ENCODE data around the gene PNCK. TPM values are rescaled to one million over a fixed set of nuclear protein-coding genes. Genes with fewer than 3 reads are reported as not detected.
A peak's percentile ranks its signal among the peaks of the same experiment; 100 is the strongest.

PNCK gene
- total and polyA plus RNA-seq, 12 donors, result 0.42 to 6.5 (median 1.2) TPM; not detected in 2

DNA sequence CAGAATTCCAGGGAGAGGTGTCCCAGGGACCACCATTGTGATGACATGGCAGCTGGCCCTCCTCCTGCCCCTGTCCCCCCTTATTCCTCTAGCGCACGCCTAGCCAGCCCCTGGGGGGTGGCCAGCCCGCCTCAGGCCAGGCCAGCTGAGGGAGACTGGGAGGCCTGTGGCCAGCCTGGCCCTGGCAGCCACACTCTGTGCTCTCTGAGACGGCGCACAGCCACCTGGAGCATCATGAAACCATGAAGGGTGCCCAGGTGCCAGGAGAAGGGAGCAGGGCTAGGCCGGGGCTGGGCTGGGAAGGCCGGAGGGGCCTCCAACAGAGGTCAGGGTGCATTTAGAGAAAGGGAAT is 41.0 kb downstream of the PNCK start:
- no peak for DNase-seq
- Histone ChIP-seq H3K27me3 (peaks cover 1% of the 10 kb centered on the region), H3K36me3 (replicated peaks in 1 of 2) (no peaks in the 10 kb centered on the region), H3K9me3 (replicated peaks in 1 of 3) (no peaks in the 10 kb centered on the region), H3K4me3 (no peak overlapping the region), H3K4me1 (replicated peaks in 1 of 2) (no peaks in the 10 kb centered on the region), H3K27ac (no peak overlapping the region)
- 94 to 100% (median 99%) methylated on average over 2 to 7 of the region's 7 CpGs for WGBS, 4 donors
- TF ChIP-seq, protein P1, sequence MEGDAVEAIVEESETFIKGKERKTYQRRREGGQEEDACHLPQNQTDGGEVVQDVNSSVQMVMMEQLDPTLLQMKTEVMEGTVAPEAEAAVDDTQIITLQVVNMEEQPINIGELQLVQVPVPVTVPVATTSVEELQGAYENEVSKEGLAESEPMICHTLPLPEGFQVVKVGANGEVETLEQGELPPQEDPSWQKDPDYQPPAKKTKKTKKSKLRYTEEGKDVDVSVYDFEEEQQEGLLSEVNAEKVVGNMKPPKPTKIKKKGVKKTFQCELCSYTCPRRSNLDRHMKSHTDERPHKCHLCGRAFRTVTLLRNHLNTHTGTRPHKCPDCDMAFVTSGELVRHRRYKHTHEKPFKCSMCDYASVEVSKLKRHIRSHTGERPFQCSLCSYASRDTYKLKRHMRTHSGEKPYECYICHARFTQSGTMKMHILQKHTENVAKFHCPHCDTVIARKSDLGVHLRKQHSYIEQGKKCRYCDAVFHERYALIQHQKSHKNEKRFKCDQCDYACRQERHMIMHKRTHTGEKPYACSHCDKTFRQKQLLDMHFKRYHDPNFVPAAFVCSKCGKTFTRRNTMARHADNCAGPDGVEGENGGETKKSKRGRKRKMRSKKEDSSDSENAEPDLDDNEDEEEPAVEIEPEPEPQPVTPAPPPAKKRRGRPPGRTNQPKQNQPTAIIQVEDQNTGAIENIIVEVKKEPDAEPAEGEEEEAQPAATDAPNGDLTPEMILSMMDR (IDR thresholded peaks at IDR 0.05), result no peak
- TF ChIP-seq POLR2A (IDR thresholded peaks at IDR 0.05), result no peak
- intact Hi-C loops (cut with DNase I), result no loop called here

DNA sequence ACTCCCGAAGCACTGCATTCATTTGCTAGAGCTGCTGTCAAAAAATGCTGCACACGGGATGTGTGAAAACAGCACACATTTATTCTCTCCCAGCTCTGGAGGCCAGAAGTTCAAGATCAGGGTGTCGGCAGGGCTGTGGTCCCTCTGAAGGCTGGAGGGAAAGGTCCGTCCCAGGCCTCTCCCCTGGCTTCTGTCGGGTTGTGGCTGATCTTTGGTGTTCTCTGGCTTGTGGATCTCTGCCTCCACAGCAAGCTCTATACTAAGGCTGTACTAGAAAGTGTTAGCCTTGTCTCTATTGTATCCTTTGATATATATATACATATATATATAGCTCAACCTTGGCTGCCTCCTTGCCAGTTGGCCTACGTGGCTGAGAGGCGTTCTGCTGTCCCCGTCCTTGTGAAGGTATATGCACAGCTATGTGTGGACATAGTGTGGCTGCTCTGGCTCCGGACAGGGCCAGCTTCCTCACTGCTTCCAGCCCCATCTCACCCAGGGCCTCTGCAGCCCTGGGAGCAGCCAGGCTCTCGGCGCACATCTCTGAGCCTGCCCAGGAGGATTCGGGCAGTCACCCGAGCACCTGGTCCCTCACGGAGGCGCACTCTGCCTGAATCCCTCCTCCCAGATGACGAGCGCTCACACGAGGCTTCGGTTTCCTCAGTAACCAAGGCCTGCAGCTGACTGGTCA is 41.6 kb downstream of the PNCK start:
- H3K9me3 ChIP-seq (replicated peaks in 1 of 3), result no peaks in the 10 kb centered on the region
- intact Hi-C loops (cut with DNase I), result no loop called here
- 84 to 94% (median 91%) methylated on average over 11 to 19 of the region's 19 CpGs for WGBS, 4 donors
- no peak overlapping the region for H3K27ac ChIP-seq
- no peaks in the 10 kb centered on the region for H3K4me1 ChIP-seq (replicated peaks in 1 of 2)
- DNase-seq, result no peak
- no peaks in the 10 kb centered on the region for H3K27me3 ChIP-seq
- TF ChIP-seq, protein P1 (IDR thresholded peaks at IDR 0.05), result no peak
- no peak for TF ChIP-seq POLR2A (IDR thresholded peaks at IDR 0.05)
- H3K36me3 ChIP-seq (replicated peaks in 1 of 2), result no peaks in the 10 kb centered on the region
- no peak overlapping the region for H3K4me3 ChIP-seq

DNA sequence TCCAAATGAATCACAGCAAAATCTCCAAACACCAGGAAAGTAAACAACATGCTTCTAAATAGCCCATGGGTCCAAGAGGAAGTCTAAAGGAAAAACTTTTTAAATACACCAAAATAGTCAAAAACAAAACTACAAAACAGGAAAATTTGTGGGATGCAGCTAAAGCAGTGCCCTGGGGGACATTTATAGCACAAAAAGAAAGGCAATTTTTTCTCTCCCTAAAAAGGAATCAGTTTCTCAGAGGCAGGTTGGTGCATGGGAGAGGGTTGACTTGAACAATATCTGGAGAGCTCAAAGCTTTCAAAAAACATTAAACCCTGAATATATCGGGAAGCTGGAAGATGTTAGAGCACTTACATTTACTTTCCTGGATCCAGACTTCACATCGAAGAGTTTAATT is 42.3 kb downstream of the PNCK start:
- Histone ChIP-seq H3K4me1 (replicated peaks in 1 of 2) (no peaks in the 10 kb centered on the region), H3K4me3 (no peak overlapping the region), H3K9me3 (replicated peaks in 1 of 3) (no peaks in the 10 kb centered on the region), H3K36me3 (replicated peaks in 1 of 2) (no peaks in the 10 kb centered on the region), H3K27ac (no peak overlapping the region), H3K27me3 (no peaks in the 10 kb centered on the region)
- no peak for DNase-seq
- 84 to 100% (median 90%) methylated on average over 2 of the region's 2 CpGs for WGBS, 4 donors
- intact Hi-C loops (cut with DNase I), result no loop called here
- TF ChIP-seq POLR2A (IDR thresholded peaks at IDR 0.05), result no peak
- TF ChIP-seq, protein P1 (IDR thresholded peaks at IDR 0.05), result no peak

DNA sequence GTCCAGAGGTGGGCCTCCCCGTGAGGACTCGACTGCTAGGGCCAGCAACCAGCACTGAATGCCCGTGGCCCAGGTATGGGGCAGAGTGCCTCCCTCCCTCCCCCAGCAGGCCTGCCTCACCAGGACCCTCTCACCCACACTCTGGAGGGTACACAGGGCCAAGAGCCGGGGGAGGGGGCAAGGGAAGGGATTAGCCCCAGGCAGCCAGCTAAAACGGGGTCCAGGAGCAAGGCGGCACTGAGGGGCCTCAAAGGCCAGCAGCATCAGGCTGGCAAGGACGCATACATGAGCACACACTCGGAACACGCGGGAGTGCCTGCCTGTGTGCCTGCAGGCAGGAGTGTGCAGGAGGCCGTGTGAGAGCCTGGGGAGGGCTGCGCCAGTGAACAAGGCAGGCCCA is 44.9 kb downstream of the PNCK start:
- no peak overlapping the region for H3K27ac ChIP-seq
- intact Hi-C loops (cut with DNase I), result no loop called here
- no peaks in the 10 kb centered on the region for H3K36me3 ChIP-seq (replicated peaks in 1 of 2)
- H3K9me3 ChIP-seq (replicated peaks in 1 of 3), result no peaks in the 10 kb centered on the region
- peak in 1 of 7 donors; percentile 5 for DNase-seq
- WGBS, 4 donors, result 83 to 100% (median 88%) methylated on average over 2 to 12 of the region's 12 CpGs
- H3K27me3 ChIP-seq, result peaks cover 3% of the 10 kb centered on the region
- no peaks in the 10 kb centered on the region for H3K4me1 ChIP-seq (replicated peaks in 1 of 2)
- no peak for TF ChIP-seq POLR2A (IDR thresholded peaks at IDR 0.05)
- TF ChIP-seq, protein P1 (IDR thresholded peaks at IDR 0.05), result no peak
- no peak overlapping the region for H3K4me3 ChIP-seq

Measured in adrenal gland (tissue), 12 donors.